HG02981 (cell line): ENCODE measurements around the gene PVALB.

ENCODE experiments used
- ATAC-seq: cut with Tn5 transposase; IDR thresholded peaks from one replicate; pipeline ENCODE4 v1.9.1; 2021; ENCODE audit warnings: mild to moderate bottlenecking, moderate library complexity; ENCODE audit not compliant: unreplicated experiment

The PVALB gene

DNA sequence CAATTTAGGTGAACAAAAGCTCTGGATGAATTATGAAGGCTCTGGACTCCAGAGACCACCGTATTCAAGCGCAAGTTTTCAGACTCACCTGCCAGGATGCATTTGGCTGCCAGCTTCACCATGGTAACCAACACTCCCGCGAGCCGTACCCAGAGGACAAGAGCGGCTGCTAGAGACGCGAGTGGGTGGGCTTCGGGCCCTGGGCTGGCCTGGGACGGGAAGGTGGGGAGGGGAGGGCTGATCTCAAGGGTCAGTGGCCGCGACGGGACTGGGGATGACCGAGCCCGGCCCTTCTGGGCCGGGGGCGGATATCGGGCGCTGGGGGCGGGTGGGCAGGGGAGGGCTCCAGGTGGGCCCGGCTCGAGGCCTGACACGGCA, 41.3 kb downstream of the PVALB start:
- ATAC-seq, result no peak

DNA sequence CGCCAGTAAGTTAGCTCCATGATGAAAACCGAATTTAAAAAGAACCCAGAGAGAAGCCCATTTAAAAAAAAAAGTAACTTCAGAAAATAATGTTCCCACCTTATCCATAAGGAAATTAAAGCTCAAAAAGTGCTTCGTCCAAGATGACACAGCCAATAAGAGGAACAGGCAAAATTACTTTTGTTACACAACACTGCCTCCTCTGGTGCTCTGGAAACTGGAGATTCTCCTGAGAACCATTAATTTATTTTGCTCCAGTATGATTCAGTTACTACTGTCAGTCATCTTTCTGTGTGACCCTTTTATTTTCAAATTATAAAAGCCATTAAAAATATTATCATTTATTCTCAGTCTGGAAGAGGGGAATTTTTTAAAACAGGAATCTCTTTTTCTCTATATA, 42.9 kb downstream of the PVALB start:
- ATAC-seq, result no peak

DNA sequence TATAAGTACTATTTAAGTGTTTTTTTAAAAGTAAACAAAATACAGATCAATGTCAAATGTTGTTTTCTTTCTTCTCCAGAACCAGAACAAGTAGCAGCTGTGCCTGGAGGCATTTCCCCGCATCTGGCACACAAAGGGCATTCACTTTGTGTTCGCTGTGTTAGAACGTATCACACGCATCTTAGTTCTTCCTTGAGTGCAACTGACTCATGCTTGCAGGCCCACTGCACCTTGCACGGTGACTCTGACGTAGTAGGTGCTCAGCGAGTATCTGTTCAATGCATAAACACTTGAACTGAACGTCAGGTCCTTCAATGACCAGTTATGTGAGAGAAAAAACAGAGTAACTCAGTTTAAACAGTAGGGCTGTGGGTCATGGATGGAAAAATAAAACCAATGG, 44.4 kb downstream of the PVALB start:
- no peak for ATAC-seq

DNA sequence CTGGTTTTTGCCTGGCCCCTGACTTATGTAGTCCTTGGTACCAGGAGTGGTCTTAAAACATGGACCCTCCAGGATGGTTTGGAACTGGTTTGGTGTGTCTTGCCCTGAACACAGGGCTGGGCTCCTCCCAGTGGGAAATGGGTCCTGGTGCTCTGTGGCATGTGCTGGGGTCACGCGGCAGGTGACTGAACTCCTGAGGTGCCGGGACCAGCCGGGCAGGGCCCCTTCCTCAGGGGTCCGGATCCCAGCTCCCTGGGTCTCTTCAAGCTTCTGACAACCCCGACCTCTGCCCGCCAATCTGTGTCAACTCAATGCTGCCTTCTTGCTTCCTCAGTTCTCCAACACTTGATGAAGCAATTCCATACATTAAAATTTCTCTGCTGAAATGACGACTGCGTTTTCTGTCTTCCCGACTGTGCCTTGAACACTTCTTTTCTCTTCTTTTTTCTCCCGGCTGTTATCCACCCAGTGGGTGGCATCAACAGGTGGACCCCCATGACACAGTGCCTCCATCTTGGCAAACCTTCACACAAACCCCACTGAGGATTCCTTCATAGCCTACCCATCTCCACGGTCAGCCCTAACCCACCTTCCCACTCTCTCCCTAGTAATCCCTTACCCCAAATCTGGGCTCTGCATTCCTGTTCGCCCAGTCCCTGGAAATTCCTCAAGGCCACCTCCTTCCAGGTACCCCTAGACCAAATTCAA, 45.3 kb downstream of the PVALB start:
- no peak for ATAC-seq

DNA sequence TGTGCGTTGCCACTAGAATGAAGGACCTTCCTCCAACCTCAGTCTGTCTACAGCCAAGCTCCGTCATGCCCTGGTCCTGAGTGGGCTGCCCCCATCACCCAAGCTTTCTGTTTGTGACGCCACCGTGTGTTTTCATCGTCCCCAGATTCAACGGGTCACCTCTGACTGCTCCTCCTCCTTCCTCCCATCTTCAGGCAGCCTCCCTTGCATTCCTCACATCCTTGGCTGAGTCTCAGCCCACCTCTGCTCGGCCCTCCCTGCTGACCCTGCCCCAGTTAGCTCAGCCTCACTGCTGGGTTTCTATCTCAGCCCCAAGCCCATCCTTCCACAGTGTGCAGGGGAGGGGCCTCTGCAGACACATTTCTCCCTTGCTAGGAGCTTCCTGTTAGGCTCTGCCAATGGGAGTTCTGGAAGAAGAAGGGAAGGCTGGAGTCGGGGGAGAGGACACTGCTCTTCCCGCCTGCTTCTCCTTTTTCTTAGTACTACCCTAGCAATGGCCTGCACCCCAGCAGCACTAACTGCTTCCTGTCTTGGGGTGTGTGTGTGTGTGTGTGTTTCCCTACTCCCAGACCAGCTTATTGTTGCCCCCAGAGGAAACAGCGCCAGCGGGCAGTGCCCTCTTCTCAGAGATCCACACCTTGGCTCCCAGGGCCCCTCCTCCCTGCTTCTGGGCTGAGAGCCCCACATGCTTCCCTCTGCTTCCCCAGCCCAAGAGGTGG, 46.2 kb downstream of the PVALB start:
- ATAC-seq, result no peak

DNA sequence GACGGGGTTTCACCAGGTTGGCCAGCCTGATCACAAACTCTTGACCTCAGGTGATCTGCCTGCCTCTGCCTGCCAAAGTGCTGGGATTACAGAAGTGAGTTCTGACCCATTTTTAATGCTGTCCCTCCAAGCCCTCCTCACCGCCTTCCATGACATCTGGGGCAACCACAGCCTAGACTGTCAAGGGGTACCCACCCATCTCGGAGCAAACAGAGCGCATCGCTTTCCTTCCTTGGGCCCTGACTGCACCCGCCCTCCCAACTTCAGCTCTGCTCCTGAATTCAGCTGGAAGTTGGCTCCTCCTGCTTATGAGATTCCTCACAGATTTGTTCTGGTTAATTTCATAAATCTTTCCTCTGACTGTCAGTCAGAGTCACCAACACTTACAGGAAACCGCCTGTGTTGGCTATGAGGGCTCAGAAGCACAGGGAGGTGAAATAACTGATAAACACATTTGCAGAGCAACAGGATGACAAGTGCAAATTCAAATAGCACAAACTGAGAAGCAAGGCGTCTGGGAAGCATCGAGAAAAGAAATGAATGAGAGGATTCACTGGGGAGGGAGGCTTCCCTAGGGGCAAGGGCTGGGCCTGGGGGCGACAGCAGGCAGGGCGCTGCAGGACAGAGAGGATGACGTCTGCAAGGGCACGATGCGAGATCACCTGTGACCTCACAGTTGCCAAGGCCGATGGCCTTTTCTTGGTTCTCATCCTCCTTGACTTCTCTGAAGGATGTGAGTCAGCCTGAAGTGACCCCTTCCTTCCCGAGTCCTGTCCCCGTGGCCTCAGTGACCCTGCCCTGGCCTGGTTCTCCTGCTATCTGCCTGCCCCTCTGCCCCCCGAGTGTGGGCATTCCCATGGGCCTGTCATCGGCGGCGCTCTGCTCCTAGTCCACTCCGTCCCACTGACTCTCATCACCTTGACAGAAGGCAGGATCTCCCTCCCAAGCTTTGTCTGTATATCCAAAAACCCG, 47.0 kb downstream of the PVALB start:
- ATAC-seq, result no peak

DNA sequence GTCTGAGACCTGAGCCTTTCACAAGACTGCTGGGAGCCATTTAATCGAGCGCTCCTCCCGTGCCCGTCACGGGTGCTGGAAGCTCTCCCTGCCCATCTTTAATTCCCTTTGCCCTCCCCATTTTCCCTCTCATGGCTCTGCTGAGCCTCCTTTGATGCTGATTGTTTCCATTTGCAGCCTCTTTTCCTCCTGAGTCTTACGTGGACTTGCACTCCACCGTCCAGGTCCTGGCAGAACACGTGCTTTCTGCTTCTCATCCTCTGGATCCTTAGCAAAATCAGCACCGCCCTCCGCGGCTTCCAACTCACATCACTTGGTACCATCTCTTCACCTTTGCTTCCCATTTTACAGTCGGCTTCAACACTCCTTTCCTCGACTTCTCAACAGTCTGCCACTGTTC, 48.2 kb downstream of the PVALB start:
- no peak for ATAC-seq

DNA sequence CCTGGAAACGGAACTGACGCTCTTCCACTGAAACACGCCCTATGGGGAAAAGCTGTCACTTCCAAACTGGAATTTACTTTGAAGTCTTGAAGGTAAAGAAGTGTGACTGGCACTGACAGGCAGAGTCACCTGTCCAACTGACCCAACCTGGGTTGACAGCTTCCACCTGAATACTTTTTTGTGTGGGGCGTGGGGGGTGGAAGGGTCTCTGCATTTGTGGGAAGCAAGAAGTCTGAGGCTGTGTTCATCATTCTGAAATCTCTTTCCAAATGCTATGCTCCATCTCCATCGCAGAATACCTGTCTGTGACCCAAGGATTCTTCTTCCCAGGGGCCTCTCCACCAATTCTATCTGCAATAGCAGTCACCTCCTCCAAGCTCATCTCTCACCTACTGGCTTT, 48.7 kb downstream of the PVALB start:
- ATAC-seq, result no peak

DNA sequence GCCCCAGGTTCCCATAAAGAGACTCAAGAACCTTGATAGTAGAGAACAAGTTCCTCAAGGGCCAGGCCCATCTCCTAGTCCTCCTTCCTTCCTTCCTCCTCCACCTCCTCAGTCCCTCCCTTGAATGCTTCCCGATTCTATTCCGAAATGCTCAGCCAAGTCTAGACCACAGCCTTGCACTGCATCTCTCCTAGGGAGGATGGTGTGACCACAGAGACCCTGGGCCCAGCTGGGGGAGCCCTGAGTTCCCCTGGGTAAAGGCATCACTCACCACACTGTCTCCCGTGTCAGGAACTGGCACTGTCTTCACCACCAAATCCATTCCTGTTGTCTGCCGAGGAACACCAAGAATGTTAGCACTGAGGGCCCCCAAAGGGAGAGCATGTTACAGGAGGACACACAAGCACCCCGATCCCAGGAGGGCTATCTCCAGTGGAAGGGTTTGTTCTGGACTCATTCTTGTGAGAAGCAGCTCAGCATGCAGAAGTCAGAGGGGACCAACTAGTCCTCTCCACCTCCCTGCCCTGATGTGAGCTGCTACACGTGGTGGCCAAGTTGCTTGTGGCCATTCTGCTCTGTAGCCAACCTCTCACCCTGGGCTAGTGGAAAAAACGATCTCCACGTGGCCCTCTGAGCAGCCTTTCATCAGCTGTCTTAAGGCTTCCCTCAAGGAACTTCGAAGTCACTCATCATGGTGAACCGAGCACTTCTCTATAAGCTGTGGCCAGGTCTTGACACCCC, 49.6 kb downstream of the PVALB start:
- ATAC-seq, result no peak

DNA sequence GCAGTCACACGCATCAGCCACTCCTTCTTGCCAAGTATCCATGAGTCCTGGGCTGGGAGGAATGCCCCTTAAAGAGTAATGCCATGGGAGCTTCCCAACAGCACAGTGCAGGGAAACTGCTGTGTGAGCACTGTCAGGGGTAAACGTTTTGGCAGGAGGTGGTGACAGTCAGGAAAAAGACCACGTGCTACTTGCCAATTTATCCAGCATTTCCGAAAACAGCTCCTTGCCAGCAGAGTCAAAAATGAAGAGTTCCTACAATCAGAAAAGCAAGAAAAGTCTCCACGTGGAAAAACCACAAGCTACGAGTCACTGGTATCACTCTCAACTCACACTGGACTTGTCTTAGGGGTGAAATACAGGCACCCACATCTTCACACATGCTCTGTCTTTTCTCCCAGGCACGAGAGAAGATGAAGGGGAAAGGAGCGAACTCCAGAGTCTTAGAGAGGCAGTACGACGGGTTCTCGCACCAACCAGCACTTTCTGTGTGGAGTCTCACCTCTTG, 50.8 kb downstream of the PVALB start:
- no peak for ATAC-seq

DNA sequence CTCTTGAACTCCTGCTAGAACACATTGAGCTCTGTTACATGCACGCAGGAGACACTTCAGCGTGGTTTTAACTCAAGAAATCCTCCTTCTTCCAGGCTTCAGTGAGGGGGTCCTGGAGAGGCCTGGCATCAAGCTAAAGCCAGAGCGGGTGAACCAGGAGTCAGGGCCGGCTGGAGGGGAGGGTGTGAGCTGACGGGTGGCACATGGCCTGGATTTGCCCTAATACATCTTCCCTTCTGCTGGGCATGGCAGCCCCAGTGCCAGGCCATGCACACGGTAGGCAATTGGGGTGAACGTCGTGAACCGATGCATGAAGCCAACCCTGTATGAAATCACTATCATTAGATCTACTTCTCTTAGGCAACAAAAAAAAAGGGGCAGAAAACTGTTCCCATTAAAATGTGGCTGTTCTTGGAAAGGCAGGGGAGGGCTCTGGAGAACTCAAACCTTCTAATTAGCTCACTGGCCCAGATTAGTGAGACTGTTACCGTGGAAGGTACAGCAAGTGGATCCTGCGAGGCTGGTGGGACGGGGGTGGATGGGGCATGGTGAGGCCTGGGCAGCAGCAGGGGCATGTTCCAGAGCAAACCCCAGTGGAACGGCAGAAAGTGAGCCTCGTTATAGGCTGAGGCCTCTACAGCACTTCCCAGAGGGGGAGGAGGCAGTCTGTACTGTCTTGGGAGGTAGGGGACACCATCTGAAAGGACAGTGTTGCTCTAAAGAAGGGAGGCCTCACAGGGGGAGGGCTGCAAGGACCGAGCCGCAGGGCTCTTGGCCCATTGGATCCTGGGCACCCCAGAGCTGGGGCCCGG, 51.5 kb downstream of the PVALB start:
- no peak for ATAC-seq

DNA sequence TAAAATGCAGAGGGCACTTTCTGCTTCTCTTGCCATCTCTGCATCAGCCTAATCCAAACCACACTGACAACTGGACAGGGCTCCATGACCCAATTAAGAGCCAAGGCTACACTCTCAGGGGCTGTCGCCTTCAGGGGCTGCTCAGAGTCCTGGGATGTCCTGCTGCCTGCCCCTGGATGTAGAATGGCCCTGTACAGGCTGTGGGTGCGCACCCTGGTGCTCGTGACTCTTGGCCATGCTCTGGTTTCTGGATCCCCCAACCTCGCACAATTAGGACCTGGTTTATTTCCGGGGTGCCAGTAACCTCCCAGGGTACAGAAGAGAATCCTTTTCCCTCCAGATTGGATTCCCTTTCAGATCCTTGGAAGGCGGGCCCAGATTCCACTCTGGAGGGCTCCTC, 52.2 kb downstream of the PVALB start:
- ATAC-seq, result no peak

DNA sequence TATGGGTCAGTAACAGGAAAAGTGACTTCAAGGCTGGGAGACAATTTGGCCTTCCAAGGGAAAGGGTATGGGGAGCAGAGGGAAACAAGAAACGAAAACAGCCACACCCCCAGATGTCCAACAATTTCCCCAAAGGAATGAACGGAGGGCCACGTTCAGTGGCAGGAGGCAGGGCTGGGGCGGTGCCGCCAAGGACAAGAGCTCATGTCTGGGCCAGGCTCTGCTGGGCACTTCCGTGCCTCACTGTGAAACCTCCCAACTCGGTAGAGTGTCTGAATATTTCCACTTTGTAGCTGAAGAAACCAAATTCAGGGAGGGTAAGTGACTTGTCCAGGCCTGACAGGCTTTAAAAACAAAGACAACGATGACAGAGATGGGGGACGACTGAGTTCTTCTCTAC, 52.8 kb downstream of the PVALB start:
- no peak for ATAC-seq

DNA sequence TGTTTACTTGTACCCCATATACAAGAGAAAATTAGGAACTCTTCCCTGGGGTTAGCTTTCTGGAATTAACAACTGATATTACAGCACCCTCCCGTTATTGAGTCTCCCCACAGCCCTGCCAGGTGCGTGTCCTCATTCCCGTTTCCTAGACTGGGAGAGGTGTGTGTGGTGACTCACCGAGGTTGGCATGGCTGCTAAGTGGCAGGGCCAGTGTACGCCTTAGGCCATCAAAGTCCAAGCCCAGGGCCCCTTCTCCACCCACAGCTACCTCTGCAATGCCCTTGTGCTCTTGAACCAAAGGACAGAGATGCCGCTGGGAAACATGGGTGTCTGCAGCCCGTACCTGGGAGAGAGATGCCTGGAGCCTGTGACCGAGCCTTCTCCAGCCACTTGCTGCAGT, 53.3 kb downstream of the PVALB start:
- ATAC-seq, result no peak

DNA sequence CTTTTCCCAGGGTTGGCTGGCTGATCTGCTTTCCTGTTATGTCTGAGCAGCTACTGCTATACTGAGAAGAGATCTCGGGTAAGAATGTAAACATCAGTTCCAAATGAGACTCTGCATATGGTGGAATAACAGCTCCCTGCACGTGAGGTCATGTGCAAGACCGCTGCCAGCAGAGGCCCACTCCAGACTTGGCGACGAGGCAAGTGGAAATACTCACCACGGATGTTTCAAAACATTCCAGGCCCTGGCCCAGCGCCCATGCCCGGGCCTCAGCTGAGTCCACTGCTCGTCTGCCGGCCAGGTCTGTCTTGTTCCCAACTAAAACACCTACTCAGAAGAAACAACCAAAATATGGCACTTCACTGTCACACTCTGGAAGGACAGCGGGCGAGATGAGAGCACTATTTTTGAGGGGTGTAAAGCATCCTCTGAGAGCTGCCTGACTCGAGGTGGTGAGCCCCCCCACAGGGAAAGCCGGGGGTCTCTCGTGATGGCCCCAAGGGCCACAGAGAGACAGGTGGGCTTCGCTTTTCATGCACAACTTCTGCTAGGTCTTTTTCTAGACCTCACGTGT, 54.1 kb downstream of the PVALB start:
- ATAC-seq, result no peak

DNA sequence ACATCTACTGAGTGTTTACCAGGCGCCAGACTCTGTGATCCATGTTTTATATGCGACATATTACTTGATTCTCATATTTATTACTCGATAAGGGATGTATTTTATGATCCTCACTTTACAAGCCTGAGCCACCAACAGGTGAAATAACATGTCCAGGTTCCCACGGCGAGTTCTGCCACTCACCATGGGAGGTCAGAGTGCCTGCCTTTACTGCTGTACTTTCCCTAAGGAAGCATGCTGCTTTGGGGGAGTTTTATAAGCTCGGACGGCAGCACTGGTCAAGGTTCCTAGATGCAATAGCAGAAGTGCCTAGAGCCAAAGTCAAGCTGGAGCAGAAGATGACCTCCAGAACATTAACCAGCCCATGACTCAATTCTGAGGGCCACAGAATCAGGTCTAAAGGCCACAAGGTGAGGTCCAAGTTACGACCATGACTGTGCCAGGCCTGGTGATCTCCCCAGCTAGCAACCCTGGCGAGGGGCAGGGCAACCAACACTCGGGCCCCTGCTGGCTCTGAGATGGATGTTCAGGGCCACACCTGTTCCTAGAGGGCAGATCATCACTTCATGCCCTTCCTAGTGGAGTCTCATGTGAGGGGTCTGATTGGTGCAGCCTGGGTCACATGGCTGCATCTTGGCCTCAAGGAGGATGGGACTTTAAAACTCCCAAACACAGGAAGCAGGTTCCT, 55.1 kb downstream of the PVALB start:
- no peak for ATAC-seq

DNA sequence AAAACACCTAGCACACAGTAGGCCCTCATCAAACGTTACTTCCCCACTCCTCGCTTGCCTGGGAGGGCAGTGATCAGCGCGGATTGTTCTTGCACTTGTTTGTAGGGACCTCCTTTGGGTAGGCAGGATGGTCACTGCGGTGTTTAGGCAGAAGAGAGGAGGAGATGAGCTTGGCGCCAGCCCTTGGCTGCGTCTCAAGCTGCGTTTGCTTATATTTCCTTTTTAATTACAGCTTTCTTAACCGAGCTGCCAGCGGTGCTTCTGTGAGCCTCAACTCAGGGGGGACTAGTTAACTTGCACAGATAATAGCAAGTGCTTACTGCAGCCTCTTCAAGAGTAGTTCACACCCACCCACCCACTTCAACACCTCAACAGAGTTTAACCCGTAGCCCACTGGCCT, 56.0 kb downstream of the PVALB start:
- no peak for ATAC-seq

DNA sequence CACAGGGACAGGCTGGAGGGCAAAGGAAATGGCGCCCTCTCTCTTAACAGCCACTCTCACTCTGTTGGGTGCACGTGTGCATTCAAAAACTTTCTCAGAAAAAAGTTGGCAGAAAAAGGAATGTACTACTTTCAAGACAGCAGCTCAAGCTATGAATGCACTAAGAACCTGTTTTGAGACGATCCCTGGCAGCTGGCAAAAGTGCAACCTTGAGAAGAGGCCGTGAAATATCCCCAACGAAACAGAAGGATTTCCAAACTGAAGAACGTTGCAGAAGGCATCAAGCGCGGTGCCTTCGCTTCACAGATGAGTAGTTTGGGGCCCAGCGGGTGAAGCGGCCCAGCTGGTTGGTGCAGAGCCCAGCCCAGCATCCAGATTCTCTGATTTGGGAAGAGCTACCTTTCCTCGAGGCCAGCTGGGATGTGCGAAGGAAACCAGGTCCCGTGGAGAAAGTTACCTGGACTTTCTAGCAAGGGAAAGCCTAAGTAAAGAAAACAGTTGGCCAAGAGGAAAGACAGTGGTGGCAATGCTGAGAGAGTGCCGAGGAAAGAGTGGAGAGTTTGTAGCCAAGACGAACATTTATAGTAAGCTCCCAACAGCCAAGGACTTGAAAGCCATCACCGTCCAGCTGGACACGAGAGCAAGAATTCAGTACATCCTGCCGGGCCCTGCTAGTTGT, 57.2 kb downstream of the PVALB start:
- no peak for ATAC-seq
